ENCODE data around the gene MUC16. TPM values are rescaled to one million over a fixed set of nuclear protein-coding genes. Genes with fewer than 3 reads are reported as not detected.
"Not testable (repeated sequence)": the region's sequence is repeated elsewhere in the genome, so short reads cannot be mapped to it uniquely, and the experiment has no call there.

MUC16 gene
- total RNA-seq = not detected

- in situ Hi-C loops (cut with MboI; ENCODE audit: low pct_ligation_motif_present in 1 of 4, low pct_unique_long_range_greater_than_20kb in 1 of 4, low sequenced_read_pairs in 3 of 4) (no loop called here), intact Hi-C loops (cut with DNase I; ENCODE audit: low total_unique reads) (no loop called here)
- Histone ChIP-seq H3K27me3 (peaks cover 4% of the 10 kb centered on the region), H3K9me3 (no peaks in the 10 kb centered on the region), H3K27ac (no peak within 1 kb of the TSS), H3K4me1 (no peaks in the 10 kb centered on the region), H3K4me3 (no peak within 1 kb of the TSS), H3K36me3 (no peaks in the 10 kb centered on the region)
- TF ChIP-seq EP300 (IDR thresholded peaks at IDR 0.05; ENCODE audit: low read depth) (no peak), POLR2A (IDR thresholded peaks at IDR 0.05) (no peak), CTCF (IDR thresholded peaks at IDR 0.05) (no peak), POLR2AphosphoS5 (IDR thresholded peaks at IDR 0.05) (no peak)
- 66 to 80% methylated on average over 1 to 13 of the region's 20 CpGs for WGBS, 2 donors (ENCODE audit: low coverage in 1 of 2)
- DNase-seq = no peak
Observed at GRCh38 chr19:9009935-9010651, at the start of gene MUC16. TSS of gene MUC16 (minus strand) at chr19:9010409.

GRCh38 chr19:9058905-9059667 lies 48.9 kb upstream of the MUC16 start:
- DNase-seq = no peak
- Histone ChIP-seq H3K36me3 (no peaks in the 10 kb centered on the region), H3K9me3 (no peaks in the 10 kb centered on the region), H3K4me3 (no peak overlapping the region), H3K27me3 (no peaks in the 10 kb centered on the region), H3K27ac (no peak overlapping the region), H3K4me1 (no peaks in the 10 kb centered on the region)
- no peak for TF ChIP-seq CTCF (IDR thresholded peaks at IDR 0.05)
- peak in 1 of 3 donors; percentile 30 for TF ChIP-seq POLR2AphosphoS5 (IDR thresholded peaks at IDR 0.05)
- TF ChIP-seq EP300 (IDR thresholded peaks at IDR 0.05; ENCODE audit: low read depth) = no peak
- TF ChIP-seq POLR2A (IDR thresholded peaks at IDR 0.05) = no peak
- intact Hi-C loops (cut with DNase I; ENCODE audit: low total_unique reads) (no loop called here), in situ Hi-C loops (cut with MboI; ENCODE audit: low pct_ligation_motif_present in 1 of 4, low pct_unique_long_range_greater_than_20kb in 1 of 4, low sequenced_read_pairs in 3 of 4) (no loop called here)
- WGBS, 2 donors (ENCODE audit: low coverage in 1 of 2) = 40 to 62% methylated on average over 3 to 12 of the region's 12 CpGs

GRCh38 chr19:9057505-9058258 lies 47.5 kb upstream of the MUC16 start:
- no peaks in the 10 kb centered on the region for H3K4me1 ChIP-seq
- in situ Hi-C loops (cut with MboI; ENCODE audit: low pct_ligation_motif_present in 1 of 4, low pct_unique_long_range_greater_than_20kb in 1 of 4, low sequenced_read_pairs in 3 of 4) = no loop called here
- WGBS, 2 donors (ENCODE audit: low coverage in 1 of 2) = 84 to 85% methylated on average over 3 to 4 of the region's 4 CpGs
- TF ChIP-seq POLR2A (IDR thresholded peaks at IDR 0.05) = no peak
- no peak for TF ChIP-seq POLR2AphosphoS5 (IDR thresholded peaks at IDR 0.05)
- no peak for TF ChIP-seq CTCF (IDR thresholded peaks at IDR 0.05)
- no peak overlapping the region for H3K27ac ChIP-seq
- no peaks in the 10 kb centered on the region for H3K36me3 ChIP-seq
- no peak for DNase-seq
- intact Hi-C loops (cut with DNase I; ENCODE audit: low total_unique reads) = no loop called here
- no peak overlapping the region for H3K4me3 ChIP-seq
- no peaks in the 10 kb centered on the region for H3K9me3 ChIP-seq
- no peaks in the 10 kb centered on the region for H3K27me3 ChIP-seq

- H3K4me1 ChIP-seq; H3K4me3 ChIP-seq; DNase-seq; H3K27me3 ChIP-seq; H3K27ac ChIP-seq; in situ Hi-C loops (cut with MboI; ENCODE audit: low pct_ligation_motif_present in 1 of 4, low pct_unique_long_range_greater_than_20kb in 1 of 4, low sequenced_read_pairs in 3 of 4); intact Hi-C loops (cut with DNase I; ENCODE audit: low total_unique reads); H3K9me3 ChIP-seq; H3K36me3 ChIP-seq: not testable (repeated sequence)
- WGBS, 2 donors (ENCODE audit: low coverage in 1 of 2) = 93 to 97% methylated on average over 9 of the region's 9 CpGs
Observed at GRCh38 chr19:9056131-9056530, 45.9 kb upstream of the MUC16 start.
